GM12801 (cell line): ENCODE measurements around the gene RGS7.

Source experiments
- CTCF ChIP-seq: IDR thresholded peaks from one replicate; pipeline ENCODE4 v1.5.1; 2011; ENCODE audit warnings: control low read depth; ENCODE audit not compliant: insufficient read length; ENCODE audit errors: extremely low read depth

The RGS7 gene

GRCh38 chr1:241048622-241049021 is 308.4 kb downstream of the RGS7 start:
- no peak for TF ChIP-seq CTCF

- no peak for TF ChIP-seq CTCF
These were observed 311.3 kb downstream of the RGS7 start for GRCh38 chr1:241045659-241046058.

DNA sequence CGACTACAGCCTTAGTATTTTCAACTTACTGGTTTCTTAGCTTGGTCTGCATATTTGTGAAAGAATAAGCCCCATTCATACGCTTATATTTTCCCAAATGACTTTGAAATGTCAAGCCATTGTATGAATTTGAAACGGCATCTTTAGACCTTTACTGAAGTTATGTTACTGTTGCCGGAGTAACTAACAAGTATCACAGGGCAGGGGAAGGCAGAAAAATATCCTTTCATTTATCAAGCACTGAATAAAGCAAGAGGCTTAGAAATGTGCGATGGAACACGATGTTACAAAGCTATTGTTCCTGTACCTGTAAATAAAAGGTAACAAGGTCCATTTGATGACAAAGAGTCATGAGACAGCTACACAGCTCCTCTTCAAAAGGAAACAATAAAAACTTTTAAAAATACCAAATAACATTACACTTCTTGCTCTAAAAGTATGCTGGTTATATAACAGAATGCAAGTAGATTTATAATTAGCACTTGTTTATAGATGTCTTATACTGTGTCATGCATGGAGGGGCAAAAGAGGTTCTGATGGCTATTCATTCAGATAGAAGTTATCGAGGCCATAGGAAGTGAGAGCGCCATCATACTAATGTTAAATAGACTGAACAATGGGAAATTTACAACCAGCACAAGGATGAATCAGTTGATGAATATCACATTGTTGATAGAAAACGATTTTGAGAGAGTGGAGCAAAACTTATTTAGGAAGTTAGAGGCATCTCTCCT is 322.6 kb downstream of the RGS7 start:
- TF ChIP-seq CTCF, result no peak

- TF ChIP-seq CTCF, result no peak
These were observed 332.2 kb downstream of the RGS7 start for GRCh38 chr1:241024834-241025233.

- no peak for TF ChIP-seq CTCF
These were observed 334.6 kb downstream of the RGS7 start for GRCh38 chr1:241022366-241022765.

- TF ChIP-seq CTCF, result no peak
These were observed 335.9 kb downstream of the RGS7 start for GRCh38 chr1:241020851-241021697.

- TF ChIP-seq CTCF, result no peak
These were observed 344.2 kb downstream of the RGS7 start for GRCh38 chr1:241012708-241013340.
